Stimulated activated CD8-positive, alpha-beta memory T cell treated with anti-CD3 and anti-CD28 coated beads, Interleukin-2, amount 100 ng/mL, for 1 hour (primary cell): ENCODE measurements around the gene TNFAIP2.
"Not testable (repeated sequence)": the region's sequence is repeated elsewhere in the genome, so short reads cannot be mapped to it uniquely, and the experiment has no call there.

Experiments
- DNase-seq, 2 donors: peaks; one replicate each; pipeline ENCODE4 v3.0.0-alpha.2; 2020; ENCODE audit warnings: low read depth in 2 of 2

The TNFAIP2 gene

DNA sequence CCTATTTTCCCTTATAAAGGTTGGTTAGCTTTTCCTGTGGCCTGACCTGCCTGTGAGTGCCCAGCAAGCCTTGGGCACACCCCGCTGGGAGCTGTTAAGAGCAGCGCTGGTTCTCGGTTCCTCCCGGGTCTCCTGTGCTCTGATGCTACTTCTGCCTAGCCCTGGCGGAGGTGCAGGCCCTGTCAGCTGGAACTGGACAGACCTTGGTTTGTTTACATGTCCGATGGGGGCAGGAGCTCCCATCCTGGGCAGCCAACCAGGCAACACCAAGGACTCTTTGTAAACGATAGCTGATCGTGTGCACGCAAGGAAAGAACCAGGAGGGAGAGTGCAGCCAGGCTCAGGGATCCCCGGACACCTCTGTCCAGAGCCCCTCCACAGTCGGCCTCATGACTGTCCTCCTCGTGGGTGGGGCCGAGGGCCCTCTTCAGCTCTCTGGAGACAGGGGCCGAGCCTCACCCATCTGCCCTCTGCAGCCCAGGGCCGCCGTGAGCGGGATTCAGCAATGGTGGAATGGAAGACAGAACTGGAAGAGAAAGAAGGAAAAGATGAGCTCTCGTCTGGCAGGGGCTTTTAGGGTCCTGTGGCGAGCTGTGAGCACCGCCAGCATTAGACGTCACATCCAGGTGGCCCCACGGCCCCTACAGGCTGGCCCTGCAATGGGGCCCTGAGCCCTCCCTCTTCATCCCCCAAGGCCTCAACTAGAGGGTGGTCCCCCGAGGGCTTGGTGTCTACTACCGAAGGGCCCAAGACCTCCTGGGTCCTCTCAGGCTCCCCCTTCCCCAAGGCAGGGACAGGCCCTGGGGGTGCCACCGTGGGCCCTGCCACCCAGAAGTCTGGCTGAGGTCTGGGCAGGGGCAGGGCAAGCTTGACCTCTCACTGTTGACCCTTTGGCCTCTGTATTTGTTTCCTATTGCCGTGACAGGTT, 12.3 kb downstream of the TNFAIP2 start:
- no peak for DNase-seq

DNA sequence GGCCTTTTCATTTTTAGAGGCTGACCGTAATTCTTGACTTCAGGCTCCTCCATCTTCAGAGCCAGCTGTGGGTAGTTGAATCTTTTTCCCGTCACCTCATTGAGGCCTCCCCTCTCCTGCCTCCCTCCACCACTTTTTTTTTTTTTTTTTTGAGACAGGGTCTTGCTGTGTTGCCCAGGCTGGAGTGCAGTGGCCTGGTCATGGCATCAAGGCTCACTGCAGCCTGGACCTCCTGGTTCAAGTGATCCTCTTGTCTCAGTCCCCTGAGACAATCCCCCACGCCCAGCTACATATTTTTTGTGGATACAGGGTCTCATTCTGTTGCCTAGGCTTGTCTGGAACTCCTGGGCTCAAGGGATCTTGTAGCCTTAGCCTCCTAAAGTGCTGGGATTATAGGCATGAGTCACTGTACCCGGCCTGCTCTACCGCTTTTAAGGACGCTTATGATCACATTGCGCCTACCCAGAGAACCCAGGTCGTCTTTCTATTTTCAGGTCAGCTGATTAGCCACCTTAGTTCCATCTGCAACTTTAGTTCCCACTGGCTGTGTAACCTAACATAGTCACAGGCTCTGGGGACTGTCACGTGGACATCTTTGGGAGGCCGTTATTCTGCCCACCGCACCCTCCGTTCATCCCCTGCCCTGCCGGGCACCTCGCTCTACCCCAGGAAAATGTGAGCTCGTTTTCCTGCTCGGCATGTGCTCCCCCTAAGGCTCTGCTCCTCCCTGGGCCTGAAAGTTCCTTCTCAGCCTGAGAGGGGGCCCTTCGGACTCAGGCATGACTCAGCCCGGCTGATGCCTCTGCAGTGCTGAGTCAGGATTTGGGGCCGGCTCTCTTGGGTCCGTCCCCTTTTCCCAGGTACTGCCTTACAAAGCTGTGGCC, 13.4 kb downstream of the TNFAIP2 start:
- no peak for DNase-seq

DNA sequence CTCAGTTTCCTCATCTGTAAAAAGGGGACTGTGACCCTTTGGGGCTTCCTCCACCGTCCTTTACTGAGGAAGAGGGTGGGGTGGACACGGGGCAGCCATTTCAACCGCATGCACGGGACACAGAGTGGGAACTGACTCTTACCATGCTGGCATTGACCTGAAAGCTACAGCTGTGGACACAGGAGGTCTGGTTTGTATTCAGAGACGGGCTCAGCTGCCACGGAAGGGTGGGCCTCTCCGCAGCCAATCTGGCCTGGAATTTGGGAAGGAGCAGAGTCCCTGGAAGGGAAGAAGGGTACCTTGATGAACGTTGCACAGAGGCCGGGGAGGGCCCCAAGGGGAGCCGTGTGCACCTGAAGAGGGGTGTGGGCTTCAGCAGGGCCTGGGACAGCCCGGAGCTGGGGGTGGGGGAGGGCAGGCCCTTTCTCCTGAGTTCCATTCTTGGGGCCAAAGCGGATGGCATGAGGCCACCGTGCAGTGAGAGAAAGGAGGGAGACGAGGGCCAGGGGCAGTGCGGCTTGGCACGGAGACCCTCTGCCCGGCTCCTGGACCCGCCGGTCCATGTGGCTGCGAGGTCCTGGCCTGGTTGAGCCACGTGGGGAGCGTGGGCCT, 14.5 kb downstream of the TNFAIP2 start:
- no peak for DNase-seq

DNA sequence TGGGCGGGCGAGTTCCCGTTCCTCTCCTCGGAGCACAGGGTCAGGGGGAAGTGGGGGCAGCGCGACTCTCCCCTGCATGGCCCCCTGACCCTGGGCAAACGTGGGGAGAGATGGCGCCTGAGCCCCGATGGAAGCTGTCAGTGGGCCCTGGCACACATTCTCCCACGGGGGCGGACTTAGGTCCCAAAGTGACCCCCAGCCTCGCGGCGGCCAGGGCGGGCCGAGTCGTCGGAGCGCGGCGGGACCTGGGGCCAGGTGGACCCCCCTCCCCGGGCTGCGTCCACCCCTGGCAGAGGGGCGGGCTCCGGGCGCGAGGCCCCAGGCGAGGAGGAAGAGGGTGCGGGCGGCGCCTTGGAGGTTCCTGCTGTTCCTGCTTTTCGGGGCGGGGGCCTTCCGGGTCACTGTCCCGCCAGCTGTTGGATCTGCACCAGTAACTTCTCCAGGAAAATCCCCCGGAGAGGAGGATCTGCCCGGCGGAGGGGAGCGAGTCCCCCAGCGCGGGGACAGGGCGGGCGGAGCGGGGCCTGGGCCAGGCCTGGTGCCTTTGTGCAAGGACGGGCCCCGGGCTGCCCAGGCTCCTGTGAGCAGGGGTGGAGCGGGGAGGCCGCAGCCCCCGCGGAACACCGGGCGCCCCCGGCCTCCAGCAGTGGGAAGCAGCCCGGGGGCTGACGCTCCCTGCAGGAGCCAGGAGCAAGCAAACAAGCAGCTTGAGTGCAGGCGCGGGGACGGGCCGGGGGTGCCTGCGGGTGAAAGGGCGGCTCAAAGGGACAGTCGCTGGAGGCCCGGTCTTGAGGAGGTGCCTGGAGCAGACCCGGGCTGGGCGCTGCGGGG, 15.3 kb downstream of the TNFAIP2 start:
- DNase-seq = no peak

DNA sequence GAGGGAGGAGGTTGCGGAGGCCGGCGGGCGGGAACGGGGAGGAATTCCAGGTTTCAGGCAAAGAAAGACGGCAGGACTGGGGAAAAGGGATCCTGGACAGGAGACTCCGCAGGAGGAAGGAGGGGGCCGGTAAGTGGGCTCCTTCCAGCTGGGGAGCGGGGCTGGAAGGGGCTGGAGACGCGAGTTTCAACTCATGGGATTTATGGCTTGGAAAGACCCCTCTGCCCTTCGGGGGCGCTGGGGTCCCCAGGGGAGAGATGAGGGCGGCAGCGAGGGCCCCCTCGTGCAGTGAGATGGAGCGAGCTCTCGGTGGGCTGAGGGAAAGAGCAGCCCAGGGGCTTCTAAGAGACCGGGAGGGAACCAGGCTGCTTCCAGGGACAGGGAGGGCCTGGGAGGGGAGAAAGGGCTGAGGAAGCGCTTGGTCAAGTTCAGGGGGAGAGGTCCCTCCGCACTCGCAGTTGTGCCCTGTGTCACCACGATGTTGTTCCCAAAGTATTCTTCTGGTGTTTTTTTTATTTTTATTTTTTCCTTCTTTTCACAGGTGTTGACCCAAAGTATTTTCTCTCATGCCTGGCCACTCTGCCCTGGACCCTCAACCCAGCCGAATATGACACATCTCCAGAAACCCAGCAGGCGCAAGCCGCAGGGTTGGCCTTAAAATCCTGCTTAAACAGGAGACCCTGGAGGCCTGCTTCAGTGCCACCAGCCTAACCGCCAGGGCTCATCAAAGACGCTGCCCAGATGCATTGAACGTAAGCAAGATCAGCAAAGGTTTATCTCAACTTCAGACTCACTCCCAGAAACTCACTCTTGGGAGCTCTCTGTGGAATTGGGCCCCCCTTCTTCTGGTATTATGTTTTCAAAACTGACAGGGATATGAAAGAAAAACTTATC, 16.1 kb downstream of the TNFAIP2 start:
- DNase-seq = no peak

DNA sequence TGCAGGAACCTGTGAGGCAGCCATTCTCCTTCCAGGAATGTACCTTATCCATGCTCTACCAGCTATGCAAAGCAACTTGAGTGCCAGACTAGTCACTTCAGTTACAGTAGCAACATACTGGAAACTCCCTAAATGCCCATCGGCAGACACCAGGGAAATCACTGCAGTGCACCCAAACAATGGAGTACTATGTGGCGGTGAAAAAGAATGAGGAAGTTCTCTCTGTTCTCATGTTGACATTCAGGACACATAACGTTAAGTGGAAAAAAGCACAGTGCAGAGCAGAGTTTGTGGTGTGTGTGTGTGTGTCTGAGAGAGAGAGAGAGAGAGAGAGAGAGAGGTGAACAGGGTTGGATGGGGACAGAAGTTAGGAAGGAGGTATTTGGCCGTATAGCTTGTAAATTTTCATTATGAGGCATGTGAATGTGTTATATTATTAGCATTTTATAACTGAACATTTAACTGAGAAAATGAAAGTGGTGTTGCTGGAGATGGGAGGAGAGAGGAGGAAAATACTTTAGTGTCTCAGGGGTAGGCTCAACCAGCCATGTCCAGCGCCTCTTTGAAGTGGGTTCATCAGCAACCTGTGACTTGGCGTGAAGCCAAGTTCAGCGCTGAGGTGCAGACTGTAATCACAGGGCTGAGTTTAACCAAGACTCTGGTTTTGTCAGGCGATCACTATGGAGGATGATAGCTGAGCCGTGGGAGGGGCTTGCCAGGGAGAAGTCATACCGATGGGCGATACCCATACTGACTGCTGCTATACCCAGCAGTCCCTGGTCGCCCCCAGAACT, 17.3 kb downstream of the TNFAIP2 start:
- DNase-seq = no peak

DNA sequence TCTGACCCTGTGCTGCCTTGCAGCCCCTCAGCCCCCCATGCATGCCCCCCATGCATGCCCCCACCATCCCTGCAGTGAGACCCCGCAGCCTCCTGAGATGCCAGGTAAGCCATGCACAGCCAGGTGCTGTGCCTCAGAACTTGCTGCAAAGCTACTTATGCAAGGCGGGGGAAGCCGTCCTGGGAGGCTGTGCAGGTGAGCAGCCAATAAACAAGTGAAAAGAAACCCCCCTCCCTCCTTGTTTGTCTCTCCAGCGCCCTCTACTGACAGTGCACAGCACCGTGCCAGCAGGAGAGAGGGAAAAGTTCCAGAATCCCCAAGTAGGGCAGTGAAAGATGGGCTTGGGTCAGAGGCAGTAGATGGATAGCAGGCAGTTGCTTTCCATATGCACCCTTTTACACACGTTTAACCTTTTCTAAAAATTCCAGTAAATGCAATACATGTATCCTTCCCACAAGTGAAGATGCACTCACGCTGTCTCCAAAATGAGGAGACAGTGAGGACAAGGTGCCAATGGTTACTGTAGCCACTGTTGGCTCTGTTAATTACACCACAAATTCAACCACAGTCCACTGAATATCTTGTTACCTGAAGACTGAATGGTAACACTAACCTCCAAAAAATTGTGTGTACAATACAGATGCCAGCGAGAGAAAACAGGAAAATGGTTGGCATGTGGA, 18.0 kb downstream of the TNFAIP2 start:
- no peak for DNase-seq

DNA sequence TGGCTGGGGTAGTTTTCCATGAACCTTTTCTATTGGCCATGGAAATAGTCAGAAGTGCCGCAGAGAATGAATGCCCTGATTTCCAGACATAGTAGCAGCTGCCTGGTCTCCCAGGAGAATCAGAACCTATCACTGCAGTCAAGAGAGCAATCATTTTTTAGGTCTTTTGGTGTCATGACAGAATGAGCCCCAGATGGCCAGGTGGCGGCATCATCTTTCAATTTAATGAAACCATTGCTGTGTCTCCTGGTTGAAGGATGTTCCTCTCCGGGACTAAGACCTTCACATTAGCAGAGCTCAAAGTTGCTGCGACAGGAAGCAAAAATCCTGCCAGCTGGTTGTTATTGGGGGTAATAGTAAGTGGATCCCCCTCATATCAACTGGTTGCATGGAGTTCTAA, 18.8 kb downstream of the TNFAIP2 start:
- DNase-seq = no peak

DNA sequence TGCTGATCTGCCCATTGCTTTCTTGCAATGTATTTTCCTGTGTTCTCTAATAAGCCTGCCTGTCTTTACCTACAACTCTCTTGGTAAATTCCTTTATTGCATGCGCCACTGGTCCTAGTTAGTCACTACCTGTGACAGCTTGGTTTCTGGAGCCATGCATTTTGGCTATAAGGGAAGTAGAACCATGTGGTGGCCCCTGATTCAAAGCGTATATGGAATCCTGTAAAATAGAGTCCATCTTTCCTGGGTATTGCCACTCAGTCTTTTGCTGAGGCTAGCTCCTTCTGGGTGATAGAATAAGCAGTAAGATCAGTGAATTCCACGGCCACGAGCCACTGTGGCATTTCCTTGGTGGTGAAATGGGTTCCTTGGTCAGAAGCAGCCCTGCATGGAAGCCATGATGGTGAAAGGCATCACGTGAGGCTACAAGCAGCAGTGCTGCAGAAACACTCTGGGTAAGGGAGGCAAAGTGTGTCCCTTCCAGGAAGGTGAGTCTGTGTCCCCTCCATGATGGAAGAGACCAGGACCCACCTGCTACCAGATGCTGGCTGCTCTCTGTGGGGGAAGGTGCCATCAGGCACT, 19.6 kb downstream of the TNFAIP2 start:
- DNase-seq = no peak

DNA sequence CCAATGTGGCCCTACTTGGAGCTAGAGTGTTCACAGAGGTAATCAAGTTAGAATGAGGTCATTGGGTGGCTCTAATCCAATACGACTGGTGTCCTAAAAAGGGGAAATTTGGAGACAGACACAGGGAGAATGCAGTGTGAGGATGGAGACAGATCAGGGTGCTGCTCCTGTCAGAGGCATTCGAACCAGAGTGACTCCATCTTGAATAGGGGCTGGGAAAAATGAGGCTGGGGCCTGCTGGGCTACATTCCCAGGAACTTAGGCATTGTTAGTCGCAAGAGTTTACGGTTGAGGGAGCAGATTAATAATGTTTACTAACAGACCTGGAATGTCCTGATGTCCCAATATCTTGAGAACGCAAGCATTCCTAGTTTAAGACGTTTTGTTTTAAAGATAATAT, 20.2 kb downstream of the TNFAIP2 start:
- DNase-seq = no peak

DNA sequence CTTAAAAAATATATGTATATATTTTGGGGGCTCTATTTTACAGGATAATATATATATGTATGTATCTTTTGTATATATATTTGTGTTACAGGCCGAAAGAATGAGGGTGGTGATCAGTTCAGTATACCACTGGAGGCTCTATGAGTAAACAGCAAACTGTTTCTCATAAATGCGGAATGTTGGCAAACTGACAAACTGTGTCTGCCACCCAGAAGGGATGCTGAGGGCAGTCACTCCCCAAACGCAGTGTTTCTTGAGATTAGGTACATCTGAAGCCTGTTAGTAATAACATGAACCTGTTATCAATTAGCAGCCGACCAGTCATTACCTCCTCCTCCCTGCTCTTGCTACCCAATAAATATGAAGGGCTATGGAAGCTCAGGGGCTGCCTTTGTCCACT, 20.8 kb downstream of the TNFAIP2 start:
- no peak for DNase-seq

DNA sequence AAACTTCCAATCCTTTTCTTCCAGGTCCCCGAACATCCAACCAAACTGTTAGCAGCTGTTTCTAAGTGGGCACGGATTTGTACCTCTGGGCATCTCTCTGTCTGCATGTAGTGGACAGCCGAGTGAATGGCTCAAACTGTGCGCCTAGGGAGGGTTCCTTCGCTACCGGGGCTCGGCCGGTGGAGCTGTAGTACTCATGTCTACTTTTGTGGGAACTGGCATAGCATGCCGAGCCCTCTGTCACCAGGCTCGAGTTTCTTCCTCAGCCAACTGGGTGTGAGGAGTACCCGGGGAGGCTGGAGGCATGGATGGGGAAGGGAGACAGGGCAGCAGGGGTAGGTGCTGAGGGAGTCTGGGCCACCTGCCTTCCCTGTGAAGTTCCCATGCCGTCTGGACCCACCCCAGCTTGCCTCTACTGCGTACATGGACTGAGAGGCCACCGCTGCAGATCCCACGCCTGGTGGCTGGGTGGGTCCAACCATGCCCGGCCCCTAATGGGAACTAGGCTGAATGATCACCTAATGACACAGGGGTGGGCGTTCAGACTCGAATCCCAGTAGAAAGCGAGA, 23.0 kb downstream of the TNFAIP2 start:
- DNase-seq = no peak

DNA sequence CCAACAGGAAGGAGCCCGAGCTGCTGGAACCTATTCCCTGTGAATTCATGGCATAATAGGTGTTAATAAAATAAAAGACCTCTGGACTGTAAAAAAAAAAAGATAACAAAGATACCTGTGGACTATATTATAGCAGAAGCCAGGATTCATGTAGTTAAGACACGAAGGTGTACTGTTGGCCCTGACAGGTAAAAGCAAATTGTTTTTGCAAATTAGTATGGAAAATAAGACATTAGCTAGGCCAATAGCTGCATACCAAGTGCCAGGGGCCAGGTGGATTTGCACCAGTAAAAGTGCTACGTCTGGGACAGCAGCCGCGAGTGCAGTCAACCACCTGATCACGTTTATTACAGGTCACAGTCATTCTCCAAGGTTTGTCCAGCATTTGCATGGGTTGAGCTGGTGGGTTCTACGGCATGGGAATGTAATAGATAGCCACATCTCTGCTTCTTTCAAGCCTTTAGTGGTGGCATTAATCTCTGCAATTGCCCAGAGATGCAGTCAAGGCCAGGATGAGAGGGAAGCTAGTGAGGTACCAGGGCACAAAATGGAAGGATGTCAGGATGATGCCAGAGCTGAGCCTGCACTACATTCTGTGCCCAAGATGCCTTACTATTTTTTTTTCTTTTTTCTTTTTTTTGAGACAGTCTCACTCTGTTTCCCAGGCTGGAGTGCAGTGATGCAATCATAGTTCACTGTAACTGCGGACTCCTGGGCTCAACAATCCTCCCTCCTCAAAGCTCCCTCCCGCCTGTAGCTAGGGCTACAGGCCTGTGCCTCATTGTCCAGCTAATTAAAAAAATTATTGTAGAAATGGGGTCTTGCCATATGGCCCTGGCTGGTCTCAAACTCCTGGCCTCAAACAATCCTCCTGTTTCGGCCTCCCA, 26.3 kb downstream of the TNFAIP2 start:
- DNase-seq = no peak

DNA sequence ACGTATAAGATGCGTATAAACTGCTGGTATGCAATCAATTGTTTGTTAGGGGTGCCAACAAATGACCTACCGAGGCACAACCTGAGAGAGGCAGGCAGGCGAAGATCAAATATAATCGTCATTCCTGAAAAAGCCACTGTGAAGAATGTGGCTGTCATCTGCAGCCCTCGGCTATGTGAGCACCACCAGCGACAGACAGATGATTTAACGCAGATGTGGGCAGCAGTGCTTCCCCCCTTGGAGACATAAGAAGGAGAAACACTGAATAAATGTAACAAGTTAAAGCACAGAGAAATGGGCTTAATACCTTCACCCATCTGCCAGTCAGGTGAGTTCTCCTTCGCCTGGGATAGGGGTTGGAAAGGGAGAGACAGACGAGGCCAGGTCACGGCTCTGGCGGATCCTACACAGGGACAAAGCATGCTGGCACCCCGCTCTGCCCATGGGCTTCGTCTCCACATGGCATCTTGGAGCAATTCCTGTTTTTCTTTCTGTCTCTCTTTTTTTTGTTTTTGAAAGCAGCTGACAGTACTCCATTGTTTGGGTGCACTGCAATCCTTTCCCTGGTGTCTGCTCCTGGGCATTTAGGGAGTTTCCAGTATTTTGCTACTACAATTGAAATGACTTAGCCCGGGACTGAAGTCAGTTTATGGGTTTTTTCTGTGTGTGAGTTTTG, 28.1 kb downstream of the TNFAIP2 start:
- no peak for DNase-seq

DNA sequence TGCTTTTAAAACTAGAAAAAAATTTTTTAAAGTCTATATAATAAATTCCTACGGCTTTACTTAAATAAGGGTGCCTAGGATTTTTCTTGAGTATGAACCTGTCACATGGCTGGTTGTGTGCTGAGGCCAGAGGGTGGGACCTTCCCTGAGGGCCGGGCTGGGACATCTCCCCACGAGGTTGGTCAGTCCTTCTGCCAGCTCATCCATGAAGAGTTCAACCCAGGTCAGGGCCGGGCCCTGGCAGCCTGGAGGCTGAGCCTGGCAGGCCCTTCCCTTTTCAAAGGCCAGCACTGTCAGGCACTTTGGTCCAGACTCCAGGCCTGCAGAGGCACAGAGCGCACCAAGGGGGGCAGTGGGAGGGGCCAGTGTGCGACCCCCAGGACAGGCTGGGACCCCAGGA, 31.7 kb downstream of the TNFAIP2 start:
- no peak for DNase-seq

DNA sequence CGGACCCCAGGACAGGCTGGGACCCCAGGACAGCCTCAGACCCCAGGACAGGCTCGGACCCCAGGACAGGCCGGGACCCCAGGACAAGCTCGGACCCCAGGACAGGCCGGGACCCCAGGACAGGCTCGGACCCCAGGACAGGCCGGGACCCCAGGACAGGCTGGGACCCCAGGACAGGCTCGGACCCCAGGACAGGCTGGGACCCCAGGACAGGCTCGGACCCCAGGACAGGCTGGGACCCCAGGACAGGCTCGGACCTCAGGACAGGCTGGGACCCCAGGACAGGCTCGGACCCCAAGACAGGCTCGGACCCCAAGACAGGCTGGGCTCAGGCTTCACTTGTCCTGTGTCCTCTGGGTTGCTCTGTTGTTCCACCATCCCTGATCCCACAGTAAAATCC, 32.2 kb downstream of the TNFAIP2 start:
- DNase-seq = not testable (repeated sequence)
